ENCODE results near the gene RAX.

Gene RAX

DNA sequence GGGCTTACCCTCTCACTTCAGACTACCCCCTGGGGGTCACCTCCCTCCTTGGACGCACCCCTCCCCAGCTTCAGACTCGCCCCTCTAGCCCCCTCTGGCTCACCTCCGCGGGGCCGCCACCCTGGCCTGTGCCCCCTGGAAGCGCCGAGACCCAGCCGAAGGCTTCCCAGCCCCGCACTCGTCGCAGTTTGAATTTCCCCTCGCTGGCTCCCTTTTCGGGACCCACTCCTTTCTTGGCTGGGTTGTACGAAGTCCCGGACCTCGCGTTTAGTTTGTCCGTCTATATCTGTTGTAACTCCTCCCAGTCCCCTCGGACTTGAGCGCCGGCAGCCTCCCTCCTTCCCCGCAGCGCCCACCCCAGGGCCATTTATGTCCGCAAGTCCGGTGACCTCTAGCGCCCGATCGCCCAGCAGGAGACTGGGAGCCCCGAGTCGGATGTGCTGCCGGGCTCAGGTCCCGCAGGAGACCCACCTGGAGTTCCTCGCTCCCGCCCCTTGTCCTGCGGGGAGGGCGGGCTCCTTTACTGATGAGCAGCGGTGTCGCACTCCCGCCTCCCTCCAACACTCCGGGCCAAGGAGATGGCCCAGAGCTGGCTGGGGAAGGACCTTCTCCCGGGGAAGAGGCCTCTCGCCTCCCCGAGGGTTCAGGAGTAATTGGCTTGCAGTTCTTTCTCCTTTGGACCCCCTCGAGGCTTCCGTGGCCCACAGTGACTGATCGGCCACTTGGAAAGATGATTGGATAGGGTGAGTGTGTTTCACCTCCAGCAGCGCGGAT, 692 bp upstream of the RAX start:
- TF ChIP-seq, protein P1, sequence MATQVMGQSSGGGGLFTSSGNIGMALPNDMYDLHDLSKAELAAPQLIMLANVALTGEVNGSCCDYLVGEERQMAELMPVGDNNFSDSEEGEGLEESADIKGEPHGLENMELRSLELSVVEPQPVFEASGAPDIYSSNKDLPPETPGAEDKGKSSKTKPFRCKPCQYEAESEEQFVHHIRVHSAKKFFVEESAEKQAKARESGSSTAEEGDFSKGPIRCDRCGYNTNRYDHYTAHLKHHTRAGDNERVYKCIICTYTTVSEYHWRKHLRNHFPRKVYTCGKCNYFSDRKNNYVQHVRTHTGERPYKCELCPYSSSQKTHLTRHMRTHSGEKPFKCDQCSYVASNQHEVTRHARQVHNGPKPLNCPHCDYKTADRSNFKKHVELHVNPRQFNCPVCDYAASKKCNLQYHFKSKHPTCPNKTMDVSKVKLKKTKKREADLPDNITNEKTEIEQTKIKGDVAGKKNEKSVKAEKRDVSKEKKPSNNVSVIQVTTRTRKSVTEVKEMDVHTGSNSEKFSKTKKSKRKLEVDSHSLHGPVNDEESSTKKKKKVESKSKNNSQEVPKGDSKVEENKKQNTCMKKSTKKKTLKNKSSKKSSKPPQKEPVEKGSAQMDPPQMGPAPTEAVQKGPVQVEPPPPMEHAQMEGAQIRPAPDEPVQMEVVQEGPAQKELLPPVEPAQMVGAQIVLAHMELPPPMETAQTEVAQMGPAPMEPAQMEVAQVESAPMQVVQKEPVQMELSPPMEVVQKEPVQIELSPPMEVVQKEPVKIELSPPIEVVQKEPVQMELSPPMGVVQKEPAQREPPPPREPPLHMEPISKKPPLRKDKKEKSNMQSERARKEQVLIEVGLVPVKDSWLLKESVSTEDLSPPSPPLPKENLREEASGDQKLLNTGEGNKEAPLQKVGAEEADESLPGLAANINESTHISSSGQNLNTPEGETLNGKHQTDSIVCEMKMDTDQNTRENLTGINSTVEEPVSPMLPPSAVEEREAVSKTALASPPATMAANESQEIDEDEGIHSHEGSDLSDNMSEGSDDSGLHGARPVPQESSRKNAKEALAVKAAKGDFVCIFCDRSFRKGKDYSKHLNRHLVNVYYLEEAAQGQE (IDR thresholded peaks at IDR 0.05; ENCODE audit: insufficient replicate concordance, low read depth): no peak
- TF ChIP-seq SPI1 (IDR thresholded peaks at IDR 0.05; ENCODE audit: borderline replicate concordance, low read depth): no peak
- TF ChIP-seq POLR2AphosphoS5 (IDR thresholded peaks at IDR 0.05; ENCODE audit: low read depth): no peak
- no peak for TF ChIP-seq GABPA (IDR thresholded peaks at IDR 0.05; ENCODE audit: low read depth)
- TF ChIP-seq, protein P2, sequence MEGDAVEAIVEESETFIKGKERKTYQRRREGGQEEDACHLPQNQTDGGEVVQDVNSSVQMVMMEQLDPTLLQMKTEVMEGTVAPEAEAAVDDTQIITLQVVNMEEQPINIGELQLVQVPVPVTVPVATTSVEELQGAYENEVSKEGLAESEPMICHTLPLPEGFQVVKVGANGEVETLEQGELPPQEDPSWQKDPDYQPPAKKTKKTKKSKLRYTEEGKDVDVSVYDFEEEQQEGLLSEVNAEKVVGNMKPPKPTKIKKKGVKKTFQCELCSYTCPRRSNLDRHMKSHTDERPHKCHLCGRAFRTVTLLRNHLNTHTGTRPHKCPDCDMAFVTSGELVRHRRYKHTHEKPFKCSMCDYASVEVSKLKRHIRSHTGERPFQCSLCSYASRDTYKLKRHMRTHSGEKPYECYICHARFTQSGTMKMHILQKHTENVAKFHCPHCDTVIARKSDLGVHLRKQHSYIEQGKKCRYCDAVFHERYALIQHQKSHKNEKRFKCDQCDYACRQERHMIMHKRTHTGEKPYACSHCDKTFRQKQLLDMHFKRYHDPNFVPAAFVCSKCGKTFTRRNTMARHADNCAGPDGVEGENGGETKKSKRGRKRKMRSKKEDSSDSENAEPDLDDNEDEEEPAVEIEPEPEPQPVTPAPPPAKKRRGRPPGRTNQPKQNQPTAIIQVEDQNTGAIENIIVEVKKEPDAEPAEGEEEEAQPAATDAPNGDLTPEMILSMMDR (IDR thresholded peaks at IDR 0.05; ENCODE audit: insufficient read depth, low read length): no peak
- H3K27me3 ChIP-seq (ENCODE audit: insufficient read depth, poor library complexity, severe bottlenecking): peaks cover 84% of the 10 kb centered on the region
- no peak overlapping the region for H3K4me3 ChIP-seq (replicated peaks; ENCODE audit: insufficient read depth, low read length)
- H3K27ac ChIP-seq (replicated peaks): no peak overlapping the region
- DNase-seq (ENCODE audit: low read depth in 1 of 2, low spot score in 1 of 2): no peak

DNA sequence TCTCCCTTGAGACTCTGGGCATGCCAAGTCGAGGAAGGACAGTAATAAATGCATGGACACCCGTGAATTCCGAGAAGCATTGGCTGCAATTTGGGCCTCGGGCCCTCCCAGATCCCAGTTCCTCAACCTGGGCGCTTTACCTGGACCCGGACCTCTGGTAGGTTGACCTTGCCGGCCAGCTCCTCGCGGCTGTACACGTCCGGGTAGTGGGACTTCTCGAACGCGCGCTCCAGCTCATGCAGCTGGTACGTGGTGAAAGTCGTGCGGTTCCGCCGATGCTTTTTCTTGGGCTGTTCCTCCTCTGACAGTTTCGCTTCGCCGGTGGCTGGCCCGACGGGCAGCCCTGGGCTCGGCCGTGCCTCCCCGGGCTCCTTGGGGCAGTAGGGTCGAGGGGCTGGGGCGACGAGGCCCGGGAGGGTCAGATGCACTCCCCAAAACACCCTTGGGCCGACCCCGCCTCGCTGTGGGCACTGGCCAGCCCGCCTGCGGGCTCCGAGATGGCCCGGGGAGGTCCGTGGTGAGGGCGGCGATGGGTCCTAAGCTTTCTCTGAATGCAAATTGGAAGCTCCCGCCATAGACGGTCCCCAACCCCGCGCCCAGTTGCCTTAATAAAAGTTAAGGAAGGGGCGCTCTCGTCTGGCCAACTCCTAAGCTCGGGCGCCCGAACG, 899 bp downstream of the RAX start:
- H3K27ac ChIP-seq (replicated peaks): no peak overlapping the region

GRCh38 chr18:59271606-59272220, 1.5 kb downstream of the RAX start:
- Histone ChIP-seq H3K27ac (replicated peaks) (no peak overlapping the region), H3K27me3 (ENCODE audit: insufficient read depth, poor library complexity, severe bottlenecking) (peaks cover 88% of the 10 kb centered on the region), H3K4me3 (replicated peaks; ENCODE audit: insufficient read depth, low read length) (no peak overlapping the region)
- DNase-seq (ENCODE audit: low read depth in 1 of 2, low spot score in 1 of 2): no peak
- TF ChIP-seq GABPA (IDR thresholded peaks at IDR 0.05; ENCODE audit: low read depth) (no peak), SPI1 (IDR thresholded peaks at IDR 0.05; ENCODE audit: borderline replicate concordance, low read depth) (no peak), POLR2AphosphoS5 (IDR thresholded peaks at IDR 0.05; ENCODE audit: low read depth) (no peak)
- TF ChIP-seq, protein P2 (IDR thresholded peaks at IDR 0.05; ENCODE audit: insufficient read depth, low read length): no peak
- TF ChIP-seq, protein P1 (IDR thresholded peaks at IDR 0.05; ENCODE audit: insufficient replicate concordance, low read depth): no peak

More for the DNA sequence above, 899 bp downstream of the RAX start:
- Histone ChIP-seq H3K4me3 (replicated peaks; ENCODE audit: insufficient read depth, low read length) (no peak overlapping the region), H3K27me3 (ENCODE audit: insufficient read depth, poor library complexity, severe bottlenecking) (peaks cover 88% of the 10 kb centered on the region)
- DNase-seq (ENCODE audit: low read depth in 1 of 2, low spot score in 1 of 2): no peak
- TF ChIP-seq GABPA (IDR thresholded peaks at IDR 0.05; ENCODE audit: low read depth) (no peak), POLR2AphosphoS5 (IDR thresholded peaks at IDR 0.05; ENCODE audit: low read depth) (no peak), SPI1 (IDR thresholded peaks at IDR 0.05; ENCODE audit: borderline replicate concordance, low read depth) (no peak)
- TF ChIP-seq, protein P1 (IDR thresholded peaks at IDR 0.05; ENCODE audit: insufficient replicate concordance, low read depth): no peak
- TF ChIP-seq, protein P2 (IDR thresholded peaks at IDR 0.05; ENCODE audit: insufficient read depth, low read length): no peak
